Smooth muscle cell (in vitro differentiated cells): ENCODE data around the gene CD101. TPM values are rescaled to one million over a fixed set of nuclear protein-coding genes. Genes with fewer than 3 reads are reported as not detected.

ENCODE experiments used
- DNase-seq: peaks from one replicate; lab custom pipeline; 2025; ENCODE audit not compliant: unreplicated experiment; lab: John Stamatoyannopoulos, UW
- H2AFZ ChIP-seq: fragments of 200-600 bp; sonication (generic); 2 replicates; pipeline ENCODE4 v1.6.0; 2016; ENCODE audit warnings: antibody characterized with exemption, low read depth, mild to moderate bottlenecking
- H3F3A ChIP-seq: fragments of 200-600 bp; sonication (generic); 2 replicates; pipeline ENCODE4 v1.6.0; 2017; ENCODE audit warnings: antibody characterized with exemption, low read depth
- H3K27ac ChIP-seq: fragments of 200-600 bp; sonication (generic); 2 replicates; pipeline ENCODE4 v1.5.1; 2016; ENCODE audit warnings: low read depth, mild to moderate bottlenecking
- H3K27me3 ChIP-seq: fragments of 200-600 bp; sonication (generic); 2 replicates; pipeline ENCODE4 v1.6.1; 2016; ENCODE audit warnings: low read depth, mild to moderate bottlenecking
- H3K36me3 ChIP-seq: fragments of 200-600 bp; sonication (generic); 2 replicates; pipeline ENCODE4 v1.5.1; 2016; ENCODE audit warnings: low read depth
- H3K4me1 ChIP-seq: fragments of 200-600 bp; sonication (generic); 2 replicates; pipeline ENCODE4 v1.5.1; 2016; ENCODE audit warnings: low read depth
- H3K4me2 ChIP-seq: fragments of 200-600 bp; sonication (generic); 2 replicates; pipeline ENCODE4 v1.6.0; 2016; ENCODE audit warnings: mild to moderate bottlenecking
- H3K4me3 ChIP-seq: fragments of 200-600 bp; sonication (generic); 2 replicates; pipeline ENCODE4 v1.5.1; 2016; ENCODE audit warnings: mild to moderate bottlenecking
- H3K79me2 ChIP-seq: fragments of 200-600 bp; sonication (generic); 2 replicates; pipeline ENCODE4 v1.6.0; 2016; ENCODE audit warnings: low read depth, mild to moderate bottlenecking
- H3K9ac ChIP-seq: fragments of 200-600 bp; sonication (generic); 2 replicates; pipeline ENCODE4 v1.6.0; 2016; ENCODE audit warnings: low read depth
- H3K9me3 ChIP-seq: fragments of 200-600 bp; sonication (generic); replicated peaks from 2 replicates; pipeline ENCODE4 v1.5.1; 2016; ENCODE audit warnings: low read depth
- H4K20me1 ChIP-seq: fragments of 200-600 bp; sonication (generic); 2 replicates; pipeline ENCODE4 v1.6.0; 2016; ENCODE audit warnings: low read depth
- CTCF ChIP-seq: fragments of 200-600 bp; sonication (generic); IDR thresholded peaks from 2 replicates; pipeline ENCODE4 v1.5.1; 2017; ENCODE audit warnings: borderline replicate concordance, mild to moderate bottlenecking, antibody characterized with exemption; ENCODE audit not compliant: insufficient read depth, poor library complexity, severe bottlenecking
- WGBS: methylation state at CpG from one replicate; pipeline ENCODE4 v1.1.7; 2016; ENCODE audit warnings: low lambda C conversion rate; 5-methylcytosine and 5-hydroxymethylcytosine counted together
- polyA plus RNA-seq: library from polyadenylated mRNA; unstranded; fragments of >200 nt; fragmentation: Nextera tagmentation; extraction: Ambion mirVana; gene quantifications from 2 replicates; pipeline ENCODE4 v1.2.1, GENCODE V29; 2016
- total RNA-seq: library from RNA; depleted of rRNA; stranded (reverse); fragments of >200 nt; gene quantifications from 2 replicates; pipeline ENCODE4 v1.2.3, GENCODE V29; 2014

CD101 gene
- total and polyA plus RNA-seq, 2 experiments from 2014 or later, result 0.85 to 2.0 TPM

- no peak for TF ChIP-seq CTCF
- no peaks in the 10 kb centered on the region for H3K36me3 ChIP-seq
- 98% methylated on average over 12 of the region's 14 CpGs for WGBS
- no peak overlapping the region for H3K4me3 ChIP-seq
- no peaks in the 10 kb centered on the region for H4K20me1 ChIP-seq
- DNase-seq, result no peak
- no peak overlapping the region for H2AFZ ChIP-seq
- no peaks in the 10 kb centered on the region for H3F3A ChIP-seq
- H3K79me2 ChIP-seq, result no peaks in the 10 kb centered on the region
- H3K4me1 ChIP-seq, result no peaks in the 10 kb centered on the region
- no peak overlapping the region for H3K27ac ChIP-seq
- no peaks in the 10 kb centered on the region for H3K27me3 ChIP-seq
- no peak overlapping the region for H3K4me2 ChIP-seq
- H3K9ac ChIP-seq, result no peak overlapping the region
- no peaks in the 10 kb centered on the region for H3K9me3 ChIP-seq
These were observed 17.0 kb upstream of the CD101 start for GRCh38 chr1:116984406-116985160.

GRCh38 chr1:116986421-116987255 lies 14.9 kb upstream of the CD101 start:
- no peak overlapping the region for H3K27ac ChIP-seq
- TF ChIP-seq CTCF, result no peak
- H3K4me2 ChIP-seq, result no peak overlapping the region

GRCh38 chr1:116987256-116987555 lies 14.4 kb upstream of the CD101 start:
- H4K20me1 ChIP-seq, result no peaks in the 10 kb centered on the region
- no peaks in the 10 kb centered on the region for H3K36me3 ChIP-seq
- no peaks in the 10 kb centered on the region for H3K4me1 ChIP-seq
- H3F3A ChIP-seq, result no peaks in the 10 kb centered on the region
- no peaks in the 10 kb centered on the region for H3K27me3 ChIP-seq
- no peak overlapping the region for H3K9ac ChIP-seq
- WGBS, result 48% methylated on average over 11 of the region's 11 CpGs
- no peaks in the 10 kb centered on the region for H3K79me2 ChIP-seq
- H3K4me2 ChIP-seq, result no peak overlapping the region
- no peaks in the 10 kb centered on the region for H3K9me3 ChIP-seq
- H3K4me3 ChIP-seq, result no peak overlapping the region
- TF ChIP-seq CTCF, result no peak
- no peak overlapping the region for H2AFZ ChIP-seq
- no peak overlapping the region for H3K27ac ChIP-seq
- no peak for DNase-seq

More at GRCh38 chr1:116986421-116987255, 14.9 kb upstream of the CD101 start:
- Histone ChIP-seq H2AFZ (no peak overlapping the region), H3K27me3 (no peaks in the 10 kb centered on the region), H3K9ac (no peak overlapping the region), H3F3A (no peaks in the 10 kb centered on the region), H3K36me3 (no peaks in the 10 kb centered on the region), H3K9me3 (no peaks in the 10 kb centered on the region), H3K4me3 (no peak overlapping the region), H3K79me2 (no peaks in the 10 kb centered on the region), H3K4me1 (no peaks in the 10 kb centered on the region), H4K20me1 (no peaks in the 10 kb centered on the region)
- DNase-seq, result no peak
- WGBS, result 87% methylated on average over 29 of the region's 29 CpGs
